ENCODE data around the gene SS18L1. TPM values are rescaled to one million over a fixed set of nuclear protein-coding genes. Genes with fewer than 3 reads are reported as not detected.

SS18L1 gene
- total RNA-seq, 4 donors from 2014 or later, result 6.8 to 12.3 (median 11.1) TPM

DNA sequence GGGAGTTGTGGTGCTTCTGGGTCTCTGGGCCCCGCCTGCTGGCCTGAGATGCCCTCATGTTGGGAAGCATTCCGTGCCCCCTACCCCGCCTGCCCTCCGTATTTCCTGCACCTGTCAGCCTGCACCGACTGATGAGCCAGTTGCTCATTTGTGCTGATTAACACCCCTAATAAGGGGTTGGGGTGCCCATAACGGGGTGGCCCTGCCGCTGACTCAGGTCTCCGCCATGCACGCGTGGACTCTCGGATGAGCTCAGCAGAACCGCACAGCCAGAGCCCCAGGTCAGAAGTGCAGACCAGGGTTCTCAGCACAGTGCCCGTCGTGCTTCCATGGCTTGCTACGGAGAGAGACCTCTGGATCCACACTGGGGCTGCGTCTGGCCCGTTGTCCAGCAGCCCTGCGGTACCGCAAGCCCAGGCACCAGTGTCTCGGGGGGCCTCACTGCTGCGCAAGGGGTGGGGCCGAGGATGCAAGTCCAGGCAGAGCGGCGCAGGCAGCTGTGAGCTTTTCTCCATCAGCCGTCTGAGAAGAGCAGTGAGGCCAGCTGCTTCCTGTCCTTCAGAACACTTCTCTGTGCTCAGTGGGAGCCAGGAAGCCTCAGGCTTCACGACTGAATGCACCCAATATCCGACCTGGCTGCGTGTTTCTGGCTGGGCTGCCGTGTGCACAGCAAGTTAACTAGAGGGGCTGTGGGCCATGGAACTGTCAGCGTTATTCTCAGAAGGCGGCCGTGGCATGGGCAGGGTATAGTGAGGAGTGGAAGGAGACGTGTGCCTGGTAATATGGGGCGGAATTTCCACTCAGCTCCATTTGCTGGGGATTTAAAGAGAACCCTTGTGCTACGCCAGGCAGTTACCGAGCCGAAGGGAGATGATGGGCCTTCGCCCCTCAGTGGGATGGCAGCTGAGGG, 57.9 kb downstream of the SS18L1 start:
- Histone ChIP-seq H3K4me3 (no peak overlapping the region), H3K27ac (no peak overlapping the region), H3K9me3 (no peaks in the 10 kb centered on the region), H3K36me3 (peaks cover 0 to 76% of the 10 kb centered on the region in 2 donors), H3K27me3 (no peaks in the 10 kb centered on the region), H3K4me1 (no peaks in the 10 kb centered on the region)
- TF ChIP-seq, protein P1, sequence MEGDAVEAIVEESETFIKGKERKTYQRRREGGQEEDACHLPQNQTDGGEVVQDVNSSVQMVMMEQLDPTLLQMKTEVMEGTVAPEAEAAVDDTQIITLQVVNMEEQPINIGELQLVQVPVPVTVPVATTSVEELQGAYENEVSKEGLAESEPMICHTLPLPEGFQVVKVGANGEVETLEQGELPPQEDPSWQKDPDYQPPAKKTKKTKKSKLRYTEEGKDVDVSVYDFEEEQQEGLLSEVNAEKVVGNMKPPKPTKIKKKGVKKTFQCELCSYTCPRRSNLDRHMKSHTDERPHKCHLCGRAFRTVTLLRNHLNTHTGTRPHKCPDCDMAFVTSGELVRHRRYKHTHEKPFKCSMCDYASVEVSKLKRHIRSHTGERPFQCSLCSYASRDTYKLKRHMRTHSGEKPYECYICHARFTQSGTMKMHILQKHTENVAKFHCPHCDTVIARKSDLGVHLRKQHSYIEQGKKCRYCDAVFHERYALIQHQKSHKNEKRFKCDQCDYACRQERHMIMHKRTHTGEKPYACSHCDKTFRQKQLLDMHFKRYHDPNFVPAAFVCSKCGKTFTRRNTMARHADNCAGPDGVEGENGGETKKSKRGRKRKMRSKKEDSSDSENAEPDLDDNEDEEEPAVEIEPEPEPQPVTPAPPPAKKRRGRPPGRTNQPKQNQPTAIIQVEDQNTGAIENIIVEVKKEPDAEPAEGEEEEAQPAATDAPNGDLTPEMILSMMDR (IDR thresholded peaks at IDR 0.05), result no peak
- TF ChIP-seq POLR2AphosphoS5 (IDR thresholded peaks at IDR 0.05), result no peak
- no peak for TF ChIP-seq POLR2A (IDR thresholded peaks at IDR 0.05)
- TF ChIP-seq EP300 (IDR thresholded peaks at IDR 0.05), result no peak
- 77 to 100% methylated on average over 2 to 6 of the region's 38 CpGs for WGBS, 2 donors (ENCODE audit: low coverage in 1 of 2)
- ATAC-seq, result no peak

DNA sequence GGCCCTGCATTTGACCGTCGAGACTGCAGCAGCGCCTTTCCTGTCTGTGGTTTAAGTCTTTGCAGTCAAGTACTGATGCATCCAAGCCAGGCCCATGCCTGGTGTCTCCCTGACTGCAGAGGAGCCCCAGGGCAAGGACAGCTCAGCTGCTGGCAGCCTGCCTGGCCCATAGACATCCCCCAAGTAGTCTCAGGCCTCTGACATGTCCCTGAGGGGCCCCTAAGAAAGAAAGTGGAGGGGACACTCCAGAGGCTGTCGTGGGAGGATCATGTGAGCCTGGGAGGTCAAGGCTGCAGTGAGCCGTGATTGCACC, 58.5 kb downstream of the SS18L1 start:
- no peak overlapping the region for H3K27ac ChIP-seq
- H3K9me3 ChIP-seq, result no peaks in the 10 kb centered on the region
- H3K27me3 ChIP-seq, result no peaks in the 10 kb centered on the region
- H3K36me3 ChIP-seq, result peaks cover 0 to 71% of the 10 kb centered on the region in 2 donors
- no peaks in the 10 kb centered on the region for H3K4me1 ChIP-seq
- H3K4me3 ChIP-seq, result no peak overlapping the region
- 74 to 100% methylated on average over 1 to 2 of the region's 5 CpGs for WGBS, 2 donors (ENCODE audit: low coverage in 1 of 2)
- TF ChIP-seq, protein P1 (IDR thresholded peaks at IDR 0.05), result no peak
- TF ChIP-seq POLR2A (IDR thresholded peaks at IDR 0.05) (no peak), POLR2AphosphoS5 (IDR thresholded peaks at IDR 0.05) (no peak), EP300 (IDR thresholded peaks at IDR 0.05) (no peak)
- no peak for ATAC-seq

DNA sequence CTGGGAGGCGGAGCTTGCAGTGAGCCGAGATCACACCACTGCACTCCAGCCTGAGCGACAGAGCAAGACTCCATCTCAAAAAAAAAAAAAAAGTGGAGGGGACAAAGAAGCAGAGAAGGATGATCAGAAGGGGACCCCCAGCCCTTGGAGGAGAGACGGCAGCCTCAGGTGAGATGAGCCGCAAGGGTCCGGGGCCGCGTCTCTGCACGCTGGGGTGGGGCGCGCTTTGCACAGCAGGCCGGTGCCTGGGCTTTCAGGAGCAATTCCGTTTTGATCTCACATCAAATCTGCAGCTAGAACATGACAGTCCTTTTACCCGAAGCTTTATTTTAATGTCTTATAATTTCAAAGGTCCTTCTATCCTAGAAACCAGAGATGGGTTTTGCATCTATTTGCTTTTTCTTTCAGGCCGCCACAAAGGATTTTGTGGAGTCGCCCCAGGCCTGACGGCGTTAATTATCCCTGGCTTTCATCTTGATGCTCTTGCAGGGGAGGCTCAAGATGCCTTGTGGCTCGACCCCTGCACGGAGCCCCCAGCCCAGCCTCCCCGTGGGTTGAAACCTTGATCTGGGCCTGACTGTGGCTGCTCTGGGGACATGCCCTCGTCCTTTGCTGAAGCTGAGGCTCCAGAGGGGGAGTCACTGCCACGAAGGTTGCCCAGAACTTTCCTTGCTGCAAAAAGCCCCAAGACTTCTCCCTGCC, 59.3 kb downstream of the SS18L1 start:
- peaks cover 0 to 63% of the 10 kb centered on the region in 2 donors for H3K36me3 ChIP-seq
- no peak for ATAC-seq
- no peak overlapping the region for H3K27ac ChIP-seq
- WGBS, 2 donors (ENCODE audit: low coverage in 1 of 2), result 87 to 90% methylated on average over 3 to 14 of the region's 23 CpGs
- H3K4me3 ChIP-seq, result no peak overlapping the region
- H3K27me3 ChIP-seq, result no peaks in the 10 kb centered on the region
- no peaks in the 10 kb centered on the region for H3K9me3 ChIP-seq
- no peaks in the 10 kb centered on the region for H3K4me1 ChIP-seq
- TF ChIP-seq POLR2A (IDR thresholded peaks at IDR 0.05) (no peak), EP300 (IDR thresholded peaks at IDR 0.05) (no peak), POLR2AphosphoS5 (IDR thresholded peaks at IDR 0.05) (no peak)
- TF ChIP-seq, protein P1 (IDR thresholded peaks at IDR 0.05), result no peak

DNA sequence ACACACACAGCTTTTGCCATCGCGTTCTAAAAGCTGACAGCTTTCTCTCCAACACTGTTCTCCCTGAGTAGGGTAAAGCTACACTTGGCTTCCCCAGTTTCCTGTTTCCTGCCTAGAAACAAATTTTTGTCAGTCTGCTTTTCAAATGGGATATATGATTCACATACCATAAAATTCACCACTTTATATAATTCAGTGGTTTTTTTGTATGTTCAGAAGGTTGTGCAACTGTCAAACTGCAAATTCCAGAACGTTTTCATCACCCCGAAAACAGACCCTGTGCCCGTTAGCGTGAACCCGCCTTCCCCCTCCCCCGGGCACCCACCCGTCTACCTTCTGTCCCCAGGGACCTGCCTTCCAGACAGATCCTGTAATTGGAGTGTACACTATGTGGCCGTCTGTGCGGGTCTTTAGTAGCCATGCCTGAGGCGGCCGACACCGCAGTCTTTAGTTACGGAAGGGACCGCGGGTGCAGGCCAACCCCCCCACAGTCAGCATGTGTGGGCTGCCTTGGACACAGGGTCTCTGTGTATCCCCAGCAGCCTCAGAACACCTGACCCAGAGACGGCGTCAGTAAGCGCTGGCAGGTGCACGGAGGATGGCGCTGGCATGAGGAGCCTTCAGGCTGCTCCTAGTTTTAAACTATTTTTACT, 59.9 kb downstream of the SS18L1 start:
- Histone ChIP-seq H3K36me3 (peaks cover 0 to 56% of the 10 kb centered on the region in 2 donors), H3K4me1 (no peaks in the 10 kb centered on the region), H3K27ac (no peak overlapping the region), H3K9me3 (no peaks in the 10 kb centered on the region), H3K27me3 (peaks cover 2% of the 10 kb centered on the region), H3K4me3 (no peak overlapping the region)
- no peak for ATAC-seq
- TF ChIP-seq, protein P1 (IDR thresholded peaks at IDR 0.05), result no peak
- TF ChIP-seq EP300 (IDR thresholded peaks at IDR 0.05), result no peak
- no peak for TF ChIP-seq POLR2A (IDR thresholded peaks at IDR 0.05)
- no peak for TF ChIP-seq POLR2AphosphoS5 (IDR thresholded peaks at IDR 0.05)
- WGBS, 2 donors (ENCODE audit: low coverage in 1 of 2), result 53 to 77% methylated on average over 5 to 16 of the region's 22 CpGs
